HL-60/S4 (cell line): ENCODE measurements around the gene NLRP3.
"Not testable (repeated sequence)": the region's sequence is repeated elsewhere in the genome, so short reads cannot be mapped to it uniquely, and the experiment has no call there.

ENCODE experiments used
- in situ Hi-C: fragments of 300-500 bp; cut with MboI; formaldehyde crosslinking; loops from 2 replicates; pipeline ENCODE4 v1.14.3; 2022; ENCODE audit warnings: low sequenced_read_pairs

Gene NLRP3

GRCh38 chr1:247415423-247416361 is at the start of gene NLRP3:
TSS of gene NLRP3 (plus strand) at chr1:247416173. CDS start at chr1:247418801, 2,628 bp downstream.
- in situ Hi-C loops: no loop called here

- in situ Hi-C loops: not testable (repeated sequence)
Measured at GRCh38 chr1:247366345-247366744, 49.6 kb upstream of the NLRP3 start.

- in situ Hi-C loops: no loop called here
Measured at GRCh38 chr1:247366926-247367645, 48.9 kb upstream of the NLRP3 start.

- in situ Hi-C loops: no loop called here
Measured at GRCh38 chr1:247367786-247368422, 48.1 kb upstream of the NLRP3 start.

- in situ Hi-C loops: no loop called here
Measured at GRCh38 chr1:247368490-247369145, 47.4 kb upstream of the NLRP3 start.

- in situ Hi-C loops: loop anchor here (10.0 kb wide), 1 partner anchor 124 kb away; no protein-coding TSS in a partner anchor
Measured at GRCh38 chr1:247370786-247371732, 44.9 kb upstream of the NLRP3 start.

- in situ Hi-C loops: loop anchor here (10.0 kb wide), 1 partner anchor 123 kb away; no protein-coding TSS in a partner anchor
Measured at GRCh38 chr1:247371801-247372259, 44.1 kb upstream of the NLRP3 start.

GRCh38 chr1:247373721-247374141 is 42.2 kb upstream of the NLRP3 start:
- in situ Hi-C loops: loop anchor here (10.0 kb wide), 1 partner anchor 121 kb away; no protein-coding TSS in a partner anchor

- in situ Hi-C loops: loop anchor here (10.0 kb wide), 1 partner anchor 120 kb away; no protein-coding TSS in a partner anchor
Measured at GRCh38 chr1:247374651-247375334, 41.2 kb upstream of the NLRP3 start.

- in situ Hi-C loops: loop anchor here (10.0 kb wide), 1 partner anchor 119 kb away; no protein-coding TSS in a partner anchor
Measured at GRCh38 chr1:247375747-247376146, 40.2 kb upstream of the NLRP3 start.

- in situ Hi-C loops: loop anchor here (10.0 kb wide), 1 partner anchor 118 kb away; no protein-coding TSS in a partner anchor
Measured at GRCh38 chr1:247376659-247377058, 39.3 kb upstream of the NLRP3 start.

- in situ Hi-C loops: loop anchor here (10.0 kb wide), 1 partner anchor 117 kb away; no protein-coding TSS in a partner anchor
Measured at GRCh38 chr1:247377656-247378055, 38.3 kb upstream of the NLRP3 start.

- in situ Hi-C loops: loop anchor here (10.0 kb wide), 1 partner anchor 116 kb away; no protein-coding TSS in a partner anchor
Measured at GRCh38 chr1:247378334-247379073, 37.5 kb upstream of the NLRP3 start.

- in situ Hi-C loops: no loop called here
Measured at GRCh38 chr1:247385283-247385682, 30.7 kb upstream of the NLRP3 start.

- in situ Hi-C loops: no loop called here
Measured at GRCh38 chr1:247386217-247386616, 29.8 kb upstream of the NLRP3 start.

GRCh38 chr1:247386687-247387086 is 29.3 kb upstream of the NLRP3 start:
- in situ Hi-C loops: no loop called here

GRCh38 chr1:247387096-247387495 is 28.9 kb upstream of the NLRP3 start:
- in situ Hi-C loops: no loop called here

GRCh38 chr1:247387565-247387964 is 28.4 kb upstream of the NLRP3 start:
- in situ Hi-C loops: no loop called here
